Measurements from ENCODE around the gene PGLYRP4.
"Not testable (repeated sequence)": the region's sequence is repeated elsewhere in the genome, so short reads cannot be mapped to it uniquely, and the experiment has no call there.

Gene PGLYRP4

GRCh38 chr1:153322568-153322967, 26.1 kb downstream of the PGLYRP4 start:
- H2AFZ ChIP-seq (ENCODE audit: low read length): no peak overlapping the region
- no peaks in the 10 kb centered on the region for H3K9me3 ChIP-seq (replicated peaks; ENCODE audit: insufficient read depth, low read length)
- no peak overlapping the region for H3K27ac ChIP-seq (ENCODE audit: low read length)
- no peak overlapping the region for H3K4me2 ChIP-seq (ENCODE audit: low read depth, low read length)
- no peaks in the 10 kb centered on the region for H3K36me3 ChIP-seq (replicated peaks; ENCODE audit: insufficient read depth, low read length)
- H4K20me1 ChIP-seq (ENCODE audit: insufficient read depth, low read length): no peaks in the 10 kb centered on the region
- no peaks in the 10 kb centered on the region for H3K9me2 ChIP-seq (replicated peaks; ENCODE audit: insufficient read depth, low read length)
- H3K4me3 ChIP-seq (ENCODE audit: low read length): no peak overlapping the region
- H3F3A ChIP-seq (ENCODE audit: insufficient read depth, low read length): no peaks in the 10 kb centered on the region
- H3K79me2 ChIP-seq (ENCODE audit: low read length): no peaks in the 10 kb centered on the region
- no peaks in the 10 kb centered on the region for H3K27me3 ChIP-seq (replicated peaks; ENCODE audit: insufficient read depth, low read length)
- TF ChIP-seq CTCF (IDR thresholded peaks at IDR 0.05; ENCODE audit: low read length): no peak
- TF ChIP-seq EZH2phosphoT487 (IDR thresholded peaks at IDR 0.05; ENCODE audit: low read length): no peak
- TF ChIP-seq EZH2 (optimal IDR thresholded peaks at IDR 0.05; ENCODE audit: low read depth, low read length): no peak
- H3K4me1 ChIP-seq (ENCODE audit: low read length): no peaks in the 10 kb centered on the region
- no peak for DNase-seq
- H3K9ac ChIP-seq (ENCODE audit: low read length): no peak overlapping the region

GRCh38 chr1:153318145-153318544, 30.5 kb downstream of the PGLYRP4 start:
- H3K27me3 ChIP-seq (replicated peaks; ENCODE audit: insufficient read depth, low read length); H3K9ac ChIP-seq (ENCODE audit: low read length); DNase-seq; H2AFZ ChIP-seq (ENCODE audit: low read length); H3K9me3 ChIP-seq (replicated peaks; ENCODE audit: insufficient read depth, low read length); H3K27ac ChIP-seq (ENCODE audit: low read length); H3K4me1 ChIP-seq (ENCODE audit: low read length); H4K20me1 ChIP-seq (ENCODE audit: insufficient read depth, low read length); H3K9me2 ChIP-seq (replicated peaks; ENCODE audit: insufficient read depth, low read length); H3F3A ChIP-seq (ENCODE audit: insufficient read depth, low read length); H3K79me2 ChIP-seq (ENCODE audit: low read length); H3K4me2 ChIP-seq (ENCODE audit: low read depth, low read length); H3K36me3 ChIP-seq (replicated peaks; ENCODE audit: insufficient read depth, low read length); H3K4me3 ChIP-seq (ENCODE audit: low read length): not testable (repeated sequence)

- H3F3A ChIP-seq (ENCODE audit: insufficient read depth, low read length); DNase-seq; H3K4me3 ChIP-seq (ENCODE audit: low read length); H3K79me2 ChIP-seq (ENCODE audit: low read length); H3K27ac ChIP-seq (ENCODE audit: low read length); H3K9me3 ChIP-seq (replicated peaks; ENCODE audit: insufficient read depth, low read length); H3K4me2 ChIP-seq (ENCODE audit: low read depth, low read length); H4K20me1 ChIP-seq (ENCODE audit: insufficient read depth, low read length); H3K9ac ChIP-seq (ENCODE audit: low read length); H3K9me2 ChIP-seq (replicated peaks; ENCODE audit: insufficient read depth, low read length); H3K36me3 ChIP-seq (replicated peaks; ENCODE audit: insufficient read depth, low read length); H3K4me1 ChIP-seq (ENCODE audit: low read length); H2AFZ ChIP-seq (ENCODE audit: low read length); H3K27me3 ChIP-seq (replicated peaks; ENCODE audit: insufficient read depth, low read length): not testable (repeated sequence)
Observed at GRCh38 chr1:153316013-153316412, 32.6 kb downstream of the PGLYRP4 start.

GRCh38 chr1:153314388-153314787, 34.3 kb downstream of the PGLYRP4 start:
- not testable (repeated sequence) for H3K36me3 ChIP-seq (replicated peaks; ENCODE audit: insufficient read depth, low read length); H3K4me2 ChIP-seq (ENCODE audit: low read depth, low read length); H2AFZ ChIP-seq (ENCODE audit: low read length); H3K9me2 ChIP-seq (replicated peaks; ENCODE audit: insufficient read depth, low read length); H3K79me2 ChIP-seq (ENCODE audit: low read length); H3K4me1 ChIP-seq (ENCODE audit: low read length); DNase-seq; H3K27ac ChIP-seq (ENCODE audit: low read length); H4K20me1 ChIP-seq (ENCODE audit: insufficient read depth, low read length); H3K27me3 ChIP-seq (replicated peaks; ENCODE audit: insufficient read depth, low read length); H3K4me3 ChIP-seq (ENCODE audit: low read length); H3F3A ChIP-seq (ENCODE audit: insufficient read depth, low read length); H3K9me3 ChIP-seq (replicated peaks; ENCODE audit: insufficient read depth, low read length); H3K9ac ChIP-seq (ENCODE audit: low read length)

GRCh38 chr1:153313288-153313687, 35.4 kb downstream of the PGLYRP4 start:
- H3K4me2 ChIP-seq (ENCODE audit: low read depth, low read length): no peak overlapping the region
- H4K20me1 ChIP-seq (ENCODE audit: insufficient read depth, low read length): no peaks in the 10 kb centered on the region
- no peaks in the 10 kb centered on the region for H3K9me2 ChIP-seq (replicated peaks; ENCODE audit: insufficient read depth, low read length)
- H3K9me3 ChIP-seq (replicated peaks; ENCODE audit: insufficient read depth, low read length): no peaks in the 10 kb centered on the region
- H3K36me3 ChIP-seq (replicated peaks; ENCODE audit: insufficient read depth, low read length): no peaks in the 10 kb centered on the region
- no peak overlapping the region for H2AFZ ChIP-seq (ENCODE audit: low read length)
- H3K4me3 ChIP-seq (ENCODE audit: low read length): no peak overlapping the region
- no peak for DNase-seq
- H3K4me1 ChIP-seq (ENCODE audit: low read length): no peaks in the 10 kb centered on the region
- no peak overlapping the region for H3K27ac ChIP-seq (ENCODE audit: low read length)
- H3F3A ChIP-seq (ENCODE audit: insufficient read depth, low read length): no peaks in the 10 kb centered on the region
- no peaks in the 10 kb centered on the region for H3K27me3 ChIP-seq (replicated peaks; ENCODE audit: insufficient read depth, low read length)
- H3K79me2 ChIP-seq (ENCODE audit: low read length): no peaks in the 10 kb centered on the region
- H3K9ac ChIP-seq (ENCODE audit: low read length): no peak overlapping the region
- no peak for TF ChIP-seq EZH2phosphoT487 (IDR thresholded peaks at IDR 0.05; ENCODE audit: low read length)
- no peak for TF ChIP-seq EZH2 (optimal IDR thresholded peaks at IDR 0.05; ENCODE audit: low read depth, low read length)
- TF ChIP-seq CTCF (IDR thresholded peaks at IDR 0.05; ENCODE audit: low read length): no peak
